ENCODE results near the gene RCAN1.
"Not testable (repeated sequence)": the region's sequence is repeated elsewhere in the genome, so short reads cannot be mapped to it uniquely, and the experiment has no call there.

Gene RCAN1

DNA sequence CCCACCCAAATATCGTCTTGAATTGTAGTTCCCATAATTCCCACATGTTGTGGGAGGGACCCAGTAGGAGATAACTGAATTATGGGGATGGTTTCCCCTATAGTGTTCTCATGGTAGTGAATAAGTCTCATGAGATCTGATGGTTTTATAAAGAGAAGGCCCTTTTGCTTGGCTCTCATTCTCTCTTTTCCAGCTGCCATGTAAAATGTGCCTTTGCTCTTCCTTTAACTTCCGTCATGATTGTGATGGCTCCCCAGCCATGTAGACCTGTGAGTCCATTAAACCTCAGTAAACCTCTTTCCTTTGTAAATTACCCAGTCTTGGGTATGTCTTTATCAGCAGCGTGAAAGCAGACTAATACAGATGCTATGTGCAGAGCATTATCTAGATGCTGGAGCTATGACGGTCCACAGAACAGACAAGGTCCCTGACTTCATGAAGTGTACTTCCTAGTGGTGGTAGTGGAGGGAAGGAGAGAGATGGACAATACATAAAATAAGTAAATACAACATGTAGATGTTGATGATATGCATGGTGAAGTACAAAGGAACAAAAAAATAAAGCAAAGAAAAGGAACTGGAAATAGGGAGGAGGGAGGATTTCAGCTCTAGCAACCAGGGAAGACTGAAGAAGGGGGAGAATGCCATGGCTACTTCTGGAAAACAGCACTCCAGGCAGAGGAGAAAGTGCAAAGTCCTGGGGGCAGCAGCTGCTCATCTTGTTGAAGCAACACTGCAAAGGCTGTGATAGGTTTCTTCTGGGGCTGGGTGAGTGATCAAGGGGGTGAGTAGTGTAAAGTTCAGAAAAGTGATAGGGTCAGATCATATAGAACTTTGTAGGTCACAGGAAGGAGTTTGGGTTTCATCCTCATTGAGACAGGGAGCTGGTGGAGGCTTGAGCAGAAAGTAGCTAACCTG, 6.8 kb upstream of the RCAN1 start:
- no peak for DNase-seq

GRCh38 chr21:34619841-34620665, 5.1 kb upstream of the RCAN1 start:
- no peak for DNase-seq

DNA sequence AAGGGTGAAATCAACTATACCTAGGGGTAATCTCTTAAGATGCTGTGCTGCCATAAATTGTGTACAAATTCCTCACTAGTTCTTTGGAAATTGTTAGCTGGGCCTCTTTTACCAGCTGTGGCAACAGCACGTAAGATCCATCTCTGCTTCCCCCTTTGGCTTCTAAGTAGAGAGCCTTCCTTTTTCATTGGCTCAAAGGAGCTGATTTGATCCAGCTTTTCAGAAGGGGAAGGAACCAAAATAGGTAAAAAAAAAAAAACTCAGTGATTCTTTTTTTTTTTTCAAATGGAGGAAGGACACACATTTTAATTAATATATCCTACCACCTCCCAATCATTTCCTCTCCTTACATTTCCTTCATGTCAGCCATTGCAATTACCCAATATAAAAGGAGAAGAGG, 4.0 kb upstream of the RCAN1 start:
- DNase-seq = no peak

DNA sequence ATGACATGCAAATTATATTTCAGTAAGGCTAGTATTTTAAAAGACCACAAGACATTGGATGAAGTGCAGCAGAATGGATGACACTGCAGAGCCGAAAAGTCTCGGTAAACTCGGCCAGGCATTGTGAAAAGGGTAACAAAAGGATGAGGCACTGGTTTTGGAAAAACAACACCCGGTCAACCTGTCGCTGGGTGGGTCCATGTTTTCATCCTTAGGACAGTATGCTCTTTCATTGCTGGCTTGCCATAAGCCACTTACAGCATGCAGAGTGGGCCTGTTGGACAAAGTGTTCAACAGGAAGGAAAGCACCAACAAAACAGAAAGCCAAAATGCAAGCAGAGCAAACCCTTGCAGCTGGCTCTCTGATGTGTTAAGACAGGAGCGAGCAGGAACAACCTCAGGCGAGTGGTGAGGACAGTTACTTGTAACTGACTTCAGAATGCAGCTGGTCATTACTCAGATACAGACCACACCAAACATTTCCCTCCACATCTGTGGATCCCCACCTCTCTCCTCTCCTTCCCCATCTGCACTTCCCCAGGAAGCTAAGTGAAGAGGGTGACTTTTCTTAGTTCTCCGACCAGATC, 2.9 kb upstream of the RCAN1 start:
- no peak for DNase-seq

DNA sequence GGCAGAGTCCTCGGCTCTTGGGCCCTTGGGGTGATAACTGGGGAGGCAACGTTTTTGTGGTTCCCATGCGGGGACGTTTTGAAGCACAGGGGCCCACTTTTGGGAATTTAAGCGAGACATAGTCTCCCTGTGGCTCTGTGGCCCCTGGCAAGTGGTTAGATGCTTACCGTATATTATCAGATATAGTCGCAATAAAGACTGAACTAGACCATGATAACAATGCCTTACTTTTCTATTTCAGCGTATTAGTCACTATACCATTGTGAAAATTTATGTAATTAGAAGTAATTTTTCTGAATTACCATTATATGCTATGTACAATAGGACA, 538 bp upstream of the RCAN1 start:
- no peak for DNase-seq

GRCh38 chr21:34613679-34614627, 960 bp downstream of the RCAN1 start:
- peak; percentile 13 for DNase-seq

GRCh38 chr21:34612557-34612956, 2.4 kb downstream of the RCAN1 start:
- no peak for DNase-seq

DNA sequence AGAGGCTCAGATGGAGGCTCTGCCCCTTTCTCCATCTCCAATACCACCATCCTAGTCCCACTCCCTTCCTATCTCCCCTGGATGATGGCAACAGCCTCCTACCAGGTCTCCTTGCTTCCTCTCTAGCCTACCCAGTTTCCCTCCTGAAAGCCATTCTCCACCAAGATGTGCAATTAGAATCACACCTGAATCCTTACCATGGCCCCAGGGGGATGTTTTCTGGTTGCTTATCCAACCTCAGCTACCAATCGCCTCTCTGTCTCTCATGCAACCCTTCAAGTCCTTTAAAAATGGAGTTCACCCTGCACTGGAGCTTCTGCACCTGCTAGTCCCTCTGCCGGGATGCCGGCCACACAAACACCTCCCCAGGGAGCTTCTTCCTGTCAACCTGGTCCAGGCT, 2.9 kb downstream of the RCAN1 start:
- no peak for DNase-seq

GRCh38 chr21:34611528-34611927, 3.4 kb downstream of the RCAN1 start:
- DNase-seq = no peak

GRCh38 chr21:34609933-34610549, 4.9 kb downstream of the RCAN1 start:
- DNase-seq = no peak

GRCh38 chr21:34609244-34609932, 5.5 kb downstream of the RCAN1 start:
- DNase-seq = no peak

- not testable (repeated sequence) for DNase-seq
Observed at GRCh38 chr21:34607376-34607775, 7.5 kb downstream of the RCAN1 start.

DNA sequence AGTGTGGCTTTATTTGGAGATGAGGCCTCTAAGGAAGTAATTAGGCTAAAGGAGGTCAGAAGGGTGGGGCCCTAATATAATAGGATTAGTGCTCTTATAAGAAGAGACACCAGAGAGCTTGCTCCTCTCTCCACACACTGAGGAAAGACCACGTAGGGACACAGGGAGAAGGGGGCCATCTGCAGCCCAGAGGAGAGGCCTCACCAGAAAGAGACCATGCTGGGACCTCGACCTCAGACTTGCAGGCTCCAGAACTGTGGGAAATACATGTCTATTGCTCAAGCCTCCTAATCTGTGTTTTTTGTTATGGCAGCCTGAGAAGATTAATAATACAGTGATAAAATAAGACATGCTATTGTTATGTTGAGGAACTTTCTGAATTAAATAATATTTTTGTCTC, 8.3 kb downstream of the RCAN1 start:
- no peak for DNase-seq

DNA sequence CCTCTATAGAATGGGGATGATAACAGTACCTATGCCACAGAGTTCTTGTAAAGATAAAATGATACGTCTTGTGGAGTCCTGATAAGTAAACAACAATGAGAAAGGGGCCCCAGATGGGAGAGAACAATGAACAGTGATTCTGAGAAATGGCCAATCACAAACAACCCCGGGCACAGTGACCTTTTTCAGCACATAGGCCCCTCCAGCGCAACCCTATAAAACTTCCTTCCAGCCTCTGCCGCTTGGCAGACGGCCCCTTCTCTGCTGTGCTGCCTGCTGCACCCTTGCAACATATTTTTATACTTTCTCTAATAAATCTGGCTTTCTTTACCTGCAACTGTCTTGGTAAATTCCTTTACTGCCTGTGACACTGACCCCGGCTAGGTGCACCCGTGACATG, 8.9 kb downstream of the RCAN1 start:
- no peak for DNase-seq

GRCh38 chr21:34604956-34605355, 10.0 kb downstream of the RCAN1 start:
- DNase-seq = not testable (repeated sequence)

DNA sequence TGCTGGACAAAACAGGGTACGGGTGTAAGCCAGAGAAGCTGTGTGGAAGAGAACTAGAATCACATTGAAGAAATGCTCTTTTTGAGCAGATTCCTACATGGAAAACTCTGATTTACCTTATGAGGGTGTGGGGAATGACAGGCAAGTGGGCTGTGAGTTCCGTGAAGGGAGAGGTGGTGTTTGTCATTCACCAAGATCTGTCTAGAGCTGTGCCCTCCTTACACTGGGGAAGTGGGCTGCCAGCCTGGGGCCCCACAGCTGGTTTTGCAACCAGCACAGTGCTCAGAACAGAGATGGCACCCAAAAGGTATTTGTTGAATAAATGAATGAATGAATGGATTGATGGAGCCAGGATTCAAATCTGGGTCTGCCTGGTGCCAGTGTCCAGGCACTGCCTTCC, 10.4 kb downstream of the RCAN1 start:
- DNase-seq = no peak

DNA sequence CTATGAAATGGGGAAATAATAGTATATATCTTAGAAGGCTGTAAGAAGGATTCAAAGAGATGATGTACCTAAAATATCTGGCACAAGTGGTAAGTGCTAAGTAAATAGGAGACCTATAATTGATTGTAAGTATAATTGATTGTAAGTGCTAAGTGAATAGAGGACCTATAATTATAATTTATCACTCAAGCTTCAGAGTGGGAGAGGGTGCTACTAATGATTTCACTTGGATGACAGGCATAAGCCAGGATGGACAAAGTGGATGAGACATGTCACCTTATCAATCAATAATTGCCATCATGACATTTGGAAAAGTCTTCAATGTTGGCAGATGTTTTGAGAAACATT, 11.2 kb downstream of the RCAN1 start:
- DNase-seq = no peak

- DNase-seq = peak; percentile 62
Observed at GRCh38 chr21:34603002-34603709, 11.8 kb downstream of the RCAN1 start.

- no peak for DNase-seq
Observed at GRCh38 chr21:34602061-34602460, 12.9 kb downstream of the RCAN1 start.

DNA sequence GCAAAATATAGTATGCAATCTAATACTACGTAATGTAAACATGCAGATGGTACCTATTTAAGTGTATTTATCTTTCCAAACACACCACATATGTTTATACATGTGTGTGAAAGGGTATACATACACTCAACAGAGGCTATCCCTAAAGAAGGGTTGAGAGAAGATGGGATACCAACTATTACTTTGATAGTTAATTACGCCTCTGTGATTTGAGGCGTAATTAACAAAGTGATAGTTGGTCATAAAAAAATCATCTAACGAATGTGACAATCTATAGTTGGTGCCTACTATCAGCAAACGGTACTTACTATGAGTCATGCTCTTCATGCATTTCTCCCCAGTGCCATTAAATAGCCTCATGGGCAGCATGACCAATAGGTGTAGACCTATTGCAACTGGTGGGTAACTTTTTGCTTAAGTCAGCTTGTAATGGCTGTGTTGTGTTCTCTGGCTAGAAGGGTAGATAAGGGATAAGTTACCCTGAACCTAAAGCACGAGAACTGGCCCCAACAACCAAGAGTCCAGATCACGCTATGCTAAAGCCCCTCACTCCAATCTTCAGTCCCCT, 15.3 kb downstream of the RCAN1 start:
- DNase-seq = no peak

Measured in CD4-positive, alpha-beta T cell treated with Interleukin-6 for 4 hours (primary cell).